ENCODE data around the gene C4orf54.

Gene C4orf54

GRCh38 chr4:99651811-99652485, 5.7 kb downstream of the C4orf54 start:
- DNase-seq, result no peak

- DNase-seq, result no peak
Measured at GRCh38 chr4:99651016-99651769, 6.4 kb downstream of the C4orf54 start.

GRCh38 chr4:99649778-99650177, 7.8 kb downstream of the C4orf54 start:
- no peak for DNase-seq

DNA sequence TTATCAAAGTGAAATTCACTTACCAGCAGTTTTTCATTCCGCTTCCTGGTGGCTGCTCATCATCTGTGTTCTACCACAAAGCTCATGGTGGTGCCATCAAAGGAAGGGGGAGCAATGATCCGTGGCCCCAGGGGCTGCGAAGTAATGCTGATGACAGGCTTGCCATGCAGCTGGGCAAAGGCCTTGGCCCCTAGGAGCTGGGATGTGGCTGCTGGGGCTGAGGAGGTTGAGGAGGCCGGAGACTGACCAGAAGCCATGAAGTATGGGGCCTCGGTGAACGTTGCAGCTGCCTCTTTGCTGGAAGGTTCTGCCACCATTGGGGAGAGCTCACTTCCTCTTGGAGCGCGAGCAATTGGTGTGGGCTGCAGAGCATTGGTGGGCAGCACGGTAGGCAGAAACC, 8.4 kb downstream of the C4orf54 start:
- no peak for DNase-seq

DNA sequence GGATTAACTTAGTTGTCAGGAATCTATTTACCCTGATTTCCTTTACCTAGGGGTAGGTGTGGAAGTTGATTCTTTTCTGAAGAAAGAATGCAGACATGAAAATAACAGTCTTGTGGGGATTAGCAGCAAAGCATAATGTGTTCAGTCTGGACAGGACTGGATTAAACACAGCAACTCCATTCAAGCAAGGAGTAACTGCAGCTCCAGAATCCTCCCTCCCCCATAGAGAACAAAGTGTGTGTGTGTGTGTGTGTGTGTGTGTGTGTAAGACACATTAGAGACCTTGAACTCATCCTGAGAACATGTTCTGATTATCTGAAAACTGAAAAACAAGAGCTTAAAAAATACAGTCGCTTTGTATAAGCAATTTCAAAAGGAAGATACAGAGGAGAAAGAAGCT, 9.3 kb downstream of the C4orf54 start:
- no peak for DNase-seq

GRCh38 chr4:99647071-99647470, 10.6 kb downstream of the C4orf54 start:
- DNase-seq, result no peak

- DNase-seq, result no peak
Measured at GRCh38 chr4:99645638-99646037, 12.0 kb downstream of the C4orf54 start.

DNA sequence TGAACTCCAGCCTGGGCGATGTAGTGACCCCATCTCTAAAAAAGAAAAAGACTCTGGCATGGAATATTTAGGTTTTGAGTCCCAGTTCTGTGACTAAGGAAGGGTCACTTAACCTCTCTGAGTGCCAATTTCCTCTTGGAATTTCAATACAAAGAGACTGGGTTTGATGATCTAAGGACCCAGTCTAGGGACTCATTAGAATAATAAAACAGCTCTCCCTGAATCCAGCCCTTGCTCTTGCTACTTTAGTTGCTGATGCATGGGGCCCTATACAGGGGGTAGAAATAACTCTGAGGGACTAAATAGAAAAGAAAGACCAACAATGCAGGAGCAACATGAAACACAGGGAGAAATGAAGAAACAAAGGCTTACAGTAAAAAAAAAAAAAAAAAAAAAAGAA, 12.6 kb downstream of the C4orf54 start:
- no peak for DNase-seq

GRCh38 chr4:99644453-99644852, 13.2 kb downstream of the C4orf54 start:
- no peak for DNase-seq

GRCh38 chr4:99642725-99643489, 14.7 kb downstream of the C4orf54 start:
- no peak for DNase-seq

GRCh38 chr4:99640676-99641075, 17.0 kb downstream of the C4orf54 start:
- DNase-seq, result no peak

GRCh38 chr4:99637174-99637573, 20.5 kb downstream of the C4orf54 start:
- no peak for DNase-seq

GRCh38 chr4:99636422-99636821, 21.2 kb downstream of the C4orf54 start:
- DNase-seq, result no peak

GRCh38 chr4:99635601-99636000, 22.0 kb downstream of the C4orf54 start:
- DNase-seq, result no peak

DNA sequence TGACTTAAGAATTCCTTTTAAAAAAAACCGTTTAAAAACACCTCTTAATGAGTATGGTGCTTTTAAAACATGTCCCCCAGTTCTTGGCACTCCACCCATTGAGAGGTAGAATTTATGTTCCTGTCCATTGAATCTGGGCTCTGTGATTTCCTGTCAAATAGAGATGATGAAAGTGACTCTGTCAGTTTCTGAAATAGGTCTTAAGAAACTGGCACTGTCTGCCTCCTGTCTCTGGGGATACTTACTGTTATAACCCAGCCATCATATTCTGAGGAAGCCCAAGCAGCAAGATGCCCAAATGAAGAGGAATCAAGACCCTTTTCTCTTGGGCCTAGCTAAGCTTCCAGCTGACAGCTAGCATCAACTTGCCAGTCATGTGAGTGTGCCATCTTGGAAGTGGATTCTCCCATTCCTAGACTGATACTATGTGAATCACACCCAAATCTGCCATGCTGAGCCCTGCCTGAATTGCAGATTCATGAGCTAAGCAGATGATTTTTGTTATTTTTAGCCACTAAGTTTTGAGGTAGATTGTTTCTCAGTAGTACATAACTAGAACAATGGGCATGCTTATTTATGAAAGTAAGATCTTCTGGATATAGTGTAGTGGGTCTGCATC, 22.8 kb downstream of the C4orf54 start:
- DNase-seq, result no peak

GRCh38 chr4:99633772-99634171, 23.9 kb downstream of the C4orf54 start:
- no peak for DNase-seq

GRCh38 chr4:99630857-99631360, 26.7 kb downstream of the C4orf54 start:
- DNase-seq, result no peak

GRCh38 chr4:99629962-99630554, 27.6 kb downstream of the C4orf54 start:
- no peak for DNase-seq

DNA sequence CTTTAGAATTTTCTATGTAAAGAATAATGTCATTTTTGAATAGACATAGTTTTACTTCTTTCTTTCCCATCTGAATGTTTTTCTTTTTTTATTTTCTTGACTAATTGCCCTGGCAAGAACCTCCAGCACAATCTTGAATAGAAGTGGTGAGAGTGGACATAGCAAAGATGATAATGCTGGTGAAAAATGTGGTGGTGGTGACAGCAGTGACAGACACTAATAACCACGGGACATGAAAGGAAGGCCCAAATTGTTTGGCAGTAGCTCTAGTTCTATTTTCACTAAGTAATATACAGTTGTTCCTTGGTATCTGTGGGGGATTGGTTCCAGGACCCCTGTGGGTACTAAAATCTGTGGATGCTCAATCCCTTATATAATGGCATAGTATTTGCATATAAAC, 29.6 kb downstream of the C4orf54 start:
- DNase-seq, result no peak

DNA sequence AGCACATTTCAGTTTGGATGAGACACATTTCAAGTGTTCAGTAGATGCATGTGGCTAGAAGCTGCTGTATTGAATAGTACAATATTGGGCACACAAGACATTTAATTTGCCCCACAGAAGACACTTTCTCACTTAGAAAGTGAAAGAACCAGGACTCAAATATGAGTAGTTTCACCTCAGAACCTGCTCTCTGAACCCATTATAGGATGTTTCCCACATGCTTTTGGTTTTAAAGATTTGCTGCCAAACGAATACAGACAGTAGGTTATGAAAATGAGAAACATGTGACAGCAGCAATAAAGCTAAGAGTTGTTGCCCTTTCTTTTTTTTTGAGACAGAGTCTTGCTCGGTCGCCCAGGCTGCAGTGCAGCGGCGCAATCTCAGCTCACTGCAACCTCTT, 32.3 kb downstream of the C4orf54 start:
- no peak for DNase-seq

DNA sequence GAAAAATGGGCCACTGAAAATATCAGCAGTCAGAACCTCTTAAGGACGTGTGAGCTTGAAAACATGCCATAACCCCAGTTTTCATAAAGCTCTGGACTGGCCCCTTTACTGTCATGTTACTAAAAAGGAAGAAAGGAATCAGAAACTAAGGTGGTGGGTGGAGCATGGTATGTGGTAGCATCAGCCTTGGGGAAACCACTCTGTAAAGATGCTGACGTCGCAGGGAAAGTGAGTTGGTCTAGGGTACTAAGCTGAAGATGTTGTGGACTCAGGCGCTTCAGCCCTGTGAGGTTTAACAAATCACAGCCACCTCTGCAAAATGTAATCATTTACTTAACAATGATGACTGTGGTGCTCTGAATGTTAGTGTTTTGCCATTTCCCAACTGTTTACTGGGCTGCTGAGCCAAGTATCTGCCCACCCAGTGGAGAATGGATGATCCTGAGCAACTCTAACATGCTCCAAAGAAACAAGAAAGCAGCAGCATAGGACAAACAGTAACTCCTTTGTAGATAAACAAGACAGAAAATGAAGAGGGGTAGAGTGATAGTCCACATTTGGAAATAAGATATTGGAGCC, 33.4 kb downstream of the C4orf54 start:
- no peak for DNase-seq

- no peak for DNase-seq
Measured at GRCh38 chr4:99622341-99622740, 35.3 kb downstream of the C4orf54 start.

Data from NCI-H2029 treated with DMSO at 0.1 percent for 48 hours (cell line).